T-cell (primary cell): ENCODE data around the gene HOPX. TPM values are rescaled to one million over a fixed set of nuclear protein-coding genes. Genes with fewer than 3 reads are reported as not detected.

Source experiments
- ATAC-seq, 4 experiments: fragments of 200-7000 bp in 3 of 4; fragments of 150-1000 bp in 1 of 4; cut with Tn5 transposase; replicated peaks in 1 of 4; 1 replicate in 3 of 4; 2 replicates in 1 of 4; pipeline ENCODE4 v1.10.0; 2021; ENCODE audit warnings: moderate library complexity in 3 of 4, mild to moderate bottlenecking in 2 of 4, moderate number of reproducible peaks in 1 of 4
- CTCF ChIA-PET, 2 donors: fragments of 300-600 bp; sonication (Branson Sonifier 250); formaldehyde crosslinking; loops; one replicate each; lab custom pipeline; 2022; ENCODE audit warnings: antibody characterized with exemption in 2 of 2; lab: Charles Lee
- POLR2A ChIA-PET, 2 donors: fragments of 300-600 bp; sonication (Branson Sonifier 250); formaldehyde crosslinking; loops; one replicate each; lab custom pipeline; 2022; ENCODE audit warnings: antibody characterized with exemption in 2 of 2; lab: Charles Lee
- DNase-seq, 35 experiments: peaks; one replicate each; pipeline versions ENCODE4 v3.0.0 to v3.0.0-alpha.2; 2013 to 2023
- H3K27ac ChIP-seq: one replicate; pipeline ENCODE4 v1.5.1; 2013; ENCODE audit warnings: low read length
- H3K27me3 ChIP-seq, 2 experiments: replicated peaks in 1 of 2; 1 replicate in 1 of 2; 2 replicates in 1 of 2; pipeline versions ENCODE4 v1.6.1 to v1.7.0; 2013; ENCODE audit warnings: low read length in 1 of 2, mixed read lengths in 1 of 2; ENCODE audit not compliant: control insufficient read depth in 2 of 2, insufficient read depth in 2 of 2; ENCODE audit errors: extremely low read depth in 1 of 2
- H3K36me3 ChIP-seq, 2 donors: 1 replicate in 1 of 2; 2 replicates in 1 of 2; pipeline versions ENCODE4 v1.6.1 to v1.7.0; 2013; ENCODE audit warnings: low read length in 1 of 2; ENCODE audit not compliant: control insufficient read depth in 2 of 2, insufficient read depth in 1 of 2; ENCODE audit errors: extremely low read depth in 1 of 2
- H3K4me1 ChIP-seq, 2 experiments: 1 replicate in 1 of 2; 2 replicates in 1 of 2; pipeline versions ENCODE4 v1.6.1 to v1.7.0; 2013; ENCODE audit warnings: low read length in 2 of 2, mixed read lengths in 1 of 2; ENCODE audit not compliant: insufficient read depth in 2 of 2, control insufficient read depth in 1 of 2; ENCODE audit errors: extremely low read depth in 1 of 2
- H3K4me3 ChIP-seq, 2 donors: 1 replicate in 1 of 2; 2 replicates in 1 of 2; pipeline versions ENCODE4 v1.5.1 to v1.7.0; 2013; ENCODE audit warnings: mild to moderate bottlenecking in 2 of 2, low read length in 1 of 2, moderate library complexity in 1 of 2; ENCODE audit not compliant: control insufficient read depth in 1 of 2; ENCODE audit errors: extremely low read depth in 1 of 2
- H3K9me3 ChIP-seq: 2 replicates; pipeline ENCODE4 v1.7.0; 2013
- H3K27ac Mint-ChIP-seq, 2 donors: one replicate each; pipeline ENCODE4 v1.8.0; 2020 to 2021; ENCODE audit warnings: mild to moderate bottlenecking in 2 of 2, mixed read lengths in 2 of 2
- H3K27me3 Mint-ChIP-seq, 2 donors: one replicate each; pipeline ENCODE4 v1.8.0; 2021 to 2022; ENCODE audit warnings: mixed read lengths in 2 of 2
- H3K36me3 Mint-ChIP-seq: one replicate; pipeline ENCODE4 v1.8.0; 2021; ENCODE audit warnings: mixed read lengths
- H3K4me1 Mint-ChIP-seq, 3 donors: one replicate each; pipeline ENCODE4 v1.8.0; 2020 to 2022; ENCODE audit warnings: mixed read lengths in 3 of 3, mild to moderate bottlenecking in 1 of 3
- H3K4me3 Mint-ChIP-seq, 3 donors: one replicate each; pipeline ENCODE4 v1.8.0; 2020 to 2022; ENCODE audit warnings: mild to moderate bottlenecking in 3 of 3, mixed read lengths in 3 of 3, moderate library complexity in 3 of 3
- H3K9me3 Mint-ChIP-seq, 3 donors: one replicate each; pipeline ENCODE4 v1.8.0; 2020 to 2022; ENCODE audit warnings: mixed read lengths in 3 of 3
- WGBS: methylation state at CpG from one replicate; pipeline ENCODE4 v1.1.5; 2013; ENCODE audit warnings: missing lambda C conversion rate; ENCODE audit not compliant: insufficient coverage; 5-methylcytosine and 5-hydroxymethylcytosine counted together
- total RNA-seq, 35 experiments: library from RNA in 6 of 35; stranded (reverse) in 6 of 35; fragments of 120-200 nt in 1 of 35; gene quantifications; one replicate each; pipeline versions ENCODE4 v1.2.1 to v1.2.4 and lab custom pipeline; 2013 to 2026

Gene HOPX
- total RNA-seq, 5 donors from 2014 or later (not counting 1 experiment from before 2014, with no cell fraction given), result 6.3 to 34.9 (median 23.4) TPM

DNA sequence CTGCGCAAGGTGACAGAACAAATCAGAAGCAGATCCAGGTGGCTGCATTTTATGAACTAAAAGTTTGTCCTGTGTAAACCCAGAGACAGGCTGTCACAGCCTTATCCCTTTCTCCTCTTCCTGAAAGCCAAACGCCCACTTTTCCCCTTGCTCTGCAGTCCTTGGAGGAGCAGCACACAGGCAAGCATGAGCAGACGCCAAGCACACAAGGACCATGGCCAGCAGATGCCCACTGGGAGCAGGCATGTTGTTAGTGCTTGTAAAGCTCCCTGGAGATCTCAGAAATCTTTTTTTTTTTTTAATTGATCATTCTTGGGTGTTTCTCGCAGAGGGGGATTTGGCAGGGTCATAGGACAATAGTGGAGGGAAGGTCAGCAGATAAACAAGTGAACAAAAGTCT lies 11.5 kb upstream of the HOPX start:
- Mint-ChIP-seq H3K4me3 (no peak overlapping the region), H3K27me3 (peaks cover 2 to 4% of the 10 kb centered on the region in 2 donors), H3K36me3 (no peaks in the 10 kb centered on the region), H3K9me3 (no peaks in the 10 kb centered on the region), H3K27ac (no peak overlapping the region), H3K4me1 (peaks cover 7 to 9% (median 8%) of the 10 kb centered on the region in 3 donors)
- ChIA-PET POLR2A (no interaction called here), CTCF (no interaction called here)
- no peak for DNase-seq
- Histone ChIP-seq H3K4me3 (no peak overlapping the region), H3K9me3 (no peaks in the 10 kb centered on the region), H3K4me1 (no peaks in the 10 kb centered on the region), H3K36me3 (no peaks in the 10 kb centered on the region), H3K27me3 (peaks cover 0 to 5% of the 10 kb centered on the region in 2 experiments), H3K27ac (no peak overlapping the region)
- ATAC-seq, result no peak
- 78% methylated on average over 3 of the region's 4 CpGs for WGBS

DNA sequence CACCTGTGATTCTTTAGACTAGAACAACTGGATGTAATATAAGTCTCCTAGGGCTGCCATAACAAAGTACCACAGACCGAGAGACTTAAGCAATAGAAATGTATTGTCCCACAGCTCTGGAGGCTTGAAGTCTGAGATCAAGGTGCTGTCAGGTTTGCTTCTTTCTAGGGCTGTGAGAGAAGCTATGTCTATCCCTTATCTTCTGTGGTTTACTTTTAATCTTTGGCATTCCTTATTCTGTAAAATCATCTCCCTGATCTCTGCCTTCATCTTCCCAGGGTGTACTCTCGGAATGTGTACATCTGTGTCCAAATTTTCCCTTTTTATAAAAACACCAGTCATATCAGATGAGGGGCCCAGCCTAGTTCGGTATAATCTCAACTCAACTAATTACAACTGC lies 10.3 kb upstream of the HOPX start:
- ChIA-PET POLR2A (no interaction called here), CTCF (no interaction called here)
- H3K4me3 ChIP-seq, result no peak overlapping the region
- Mint-ChIP-seq H3K27ac (no peak overlapping the region), H3K9me3 (no peaks in the 10 kb centered on the region), H3K36me3 (no peaks in the 10 kb centered on the region), H3K4me3 (no peak overlapping the region), H3K4me1 (peaks cover 0 to 2% (median 0%) of the 10 kb centered on the region in 3 donors), H3K27me3 (peaks cover 2 to 4% of the 10 kb centered on the region in 2 donors)
- WGBS, result 75% methylated on average over 2 of the region's 3 CpGs
- H3K27ac ChIP-seq, result no peak overlapping the region
- DNase-seq (no peak), ATAC-seq (no peak)
- no peaks in the 10 kb centered on the region for H3K9me3 ChIP-seq
- no peaks in the 10 kb centered on the region for H3K36me3 ChIP-seq
- no peaks in the 10 kb centered on the region for H3K4me1 ChIP-seq
- peaks cover 0 to 8% of the 10 kb centered on the region in 2 experiments for H3K27me3 ChIP-seq

DNA sequence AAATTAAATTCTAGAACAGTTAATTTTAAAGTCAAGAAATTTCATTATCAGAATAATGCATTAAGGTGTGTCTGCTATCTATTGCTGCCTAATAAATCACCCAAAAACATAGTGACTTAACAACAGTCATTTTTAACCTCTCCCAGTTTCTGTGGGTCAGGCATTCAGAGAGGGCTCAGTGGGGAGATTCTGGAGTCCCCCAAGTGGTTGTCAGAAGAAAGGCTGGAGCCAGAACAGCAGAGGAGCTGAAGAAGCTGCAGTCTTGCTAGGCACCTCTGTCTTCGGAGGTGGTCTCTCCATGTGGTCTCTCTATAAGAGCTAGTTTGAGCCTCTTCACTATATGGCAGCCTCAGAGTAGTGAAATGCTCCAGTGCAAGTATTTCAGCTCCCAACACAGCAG lies 9.3 kb upstream of the HOPX start:
- H3K4me1 ChIP-seq, result no peaks in the 10 kb centered on the region
- ATAC-seq (no peak), DNase-seq (no peak)
- H3K4me3 Mint-ChIP-seq, result no peak overlapping the region
- no peaks in the 10 kb centered on the region for H3K4me1 Mint-ChIP-seq
- no peak overlapping the region for H3K27ac ChIP-seq
- ChIA-PET POLR2A (no interaction called here), CTCF (no interaction called here)
- WGBS, result no CpG with 5 or more reads among the region's 1 CpG
- no peak overlapping the region for H3K4me3 ChIP-seq
- H3K9me3 ChIP-seq, result no peaks in the 10 kb centered on the region
- peaks cover 0 to 8% of the 10 kb centered on the region in 2 experiments for H3K27me3 ChIP-seq
- no peaks in the 10 kb centered on the region for H3K36me3 ChIP-seq
- peaks cover 2 to 4% of the 10 kb centered on the region in 2 donors for H3K27me3 Mint-ChIP-seq
- no peak overlapping the region for H3K27ac Mint-ChIP-seq
- no peaks in the 10 kb centered on the region for H3K9me3 Mint-ChIP-seq
- no peaks in the 10 kb centered on the region for H3K36me3 Mint-ChIP-seq

DNA sequence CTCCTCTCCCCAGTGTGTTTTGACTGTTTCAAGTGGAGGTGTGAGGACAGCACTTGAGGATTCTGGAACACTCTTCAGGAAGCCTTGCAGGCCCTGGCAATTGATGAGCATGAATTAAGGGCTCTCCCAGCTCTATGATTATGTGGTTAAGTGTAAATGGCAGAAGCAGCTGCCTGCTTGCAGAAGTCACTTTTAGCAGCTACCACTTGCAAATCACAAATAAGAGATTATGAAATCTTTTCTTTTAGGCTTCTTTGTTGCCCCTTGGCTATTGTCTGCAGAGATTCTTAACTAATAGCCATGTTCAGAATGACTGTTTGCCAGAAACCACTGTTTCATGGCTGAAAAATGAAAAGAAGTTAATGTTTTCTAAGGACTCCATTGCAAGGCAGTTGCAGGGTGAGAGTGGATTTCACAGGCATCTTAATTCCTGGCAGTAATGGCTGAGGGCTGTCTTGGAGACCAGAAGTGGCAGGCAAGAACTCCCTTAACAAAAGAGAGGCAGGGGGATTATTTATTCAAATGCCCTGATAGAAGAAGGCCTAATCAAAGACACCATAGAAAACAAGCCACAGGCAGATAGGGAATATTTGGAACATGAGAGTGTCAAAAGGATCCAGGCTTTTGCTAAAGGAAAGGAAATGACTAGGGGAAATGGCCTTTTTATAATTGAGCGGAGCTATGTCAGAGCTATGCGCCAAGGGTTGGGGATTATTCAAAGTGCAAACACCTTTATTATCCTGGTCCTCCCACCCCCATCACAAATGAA lies 8.3 kb upstream of the HOPX start:
- CTCF ChIA-PET, result no interaction called here
- ATAC-seq, result no peak
- Mint-ChIP-seq H3K27ac (no peak overlapping the region), H3K36me3 (no peaks in the 10 kb centered on the region), H3K4me1 (no peaks in the 10 kb centered on the region), H3K9me3 (no peaks in the 10 kb centered on the region), H3K4me3 (no peak overlapping the region), H3K27me3 (peaks cover 4 to 14% of the 10 kb centered on the region in 2 donors)
- Histone ChIP-seq H3K27me3 (peaks cover 0 to 10% of the 10 kb centered on the region in 2 experiments), H3K4me1 (no peaks in the 10 kb centered on the region), H3K36me3 (no peaks in the 10 kb centered on the region), H3K4me3 (no peak overlapping the region), H3K27ac (no peak overlapping the region), H3K9me3 (no peaks in the 10 kb centered on the region)
- no peak for DNase-seq
- POLR2A ChIA-PET, result no interaction called here
- no CpG with 5 or more reads among the region's 2 CpGs for WGBS

DNA sequence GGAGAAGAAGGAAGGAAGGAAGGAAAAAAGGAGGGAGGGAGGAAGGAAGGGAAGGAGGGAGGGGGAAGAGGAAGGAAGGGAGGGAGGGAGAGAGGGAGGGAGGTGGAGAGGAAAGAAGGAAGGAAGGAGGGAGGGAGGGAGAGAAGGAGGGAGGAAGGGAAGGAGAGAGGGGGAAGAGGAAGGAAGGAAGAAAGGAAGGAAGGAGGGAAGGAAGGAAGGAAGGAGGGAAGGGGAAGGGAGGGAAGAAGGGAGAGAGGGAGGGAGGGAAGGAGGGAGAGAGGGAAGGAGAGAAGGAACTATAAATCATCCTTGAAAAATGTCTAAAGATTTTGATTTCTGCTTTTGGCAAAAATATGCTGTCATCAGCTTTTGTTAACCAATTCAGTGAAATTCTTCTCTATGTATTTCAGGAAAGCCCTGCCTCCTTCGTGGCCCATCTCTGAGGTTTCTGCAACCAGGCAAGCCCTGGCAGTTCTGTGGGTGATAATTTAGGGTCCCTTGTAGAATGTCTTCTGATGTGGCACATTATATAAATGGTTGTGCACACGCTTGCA lies 7.1 kb upstream of the HOPX start:
- no peak overlapping the region for H3K4me3 ChIP-seq
- no peak overlapping the region for H3K27ac ChIP-seq
- no peaks in the 10 kb centered on the region for H3K4me1 Mint-ChIP-seq
- H3K27ac Mint-ChIP-seq, result no peak overlapping the region
- H3K9me3 ChIP-seq, result no peaks in the 10 kb centered on the region
- ChIA-PET CTCF (no interaction called here), POLR2A (no interaction called here)
- H3K36me3 Mint-ChIP-seq, result no peaks in the 10 kb centered on the region
- H3K4me3 Mint-ChIP-seq, result no peak overlapping the region
- peaks cover 0 to 10% of the 10 kb centered on the region in 2 experiments for H3K27me3 ChIP-seq
- ATAC-seq (no peak), DNase-seq (no peak)
- H3K4me1 ChIP-seq, result no peaks in the 10 kb centered on the region
- no peaks in the 10 kb centered on the region for H3K9me3 Mint-ChIP-seq
- no CpG with 5 or more reads among the region's 2 CpGs for WGBS
- H3K27me3 Mint-ChIP-seq, result peaks cover 8 to 18% of the 10 kb centered on the region in 2 donors
- no peaks in the 10 kb centered on the region for H3K36me3 ChIP-seq

DNA sequence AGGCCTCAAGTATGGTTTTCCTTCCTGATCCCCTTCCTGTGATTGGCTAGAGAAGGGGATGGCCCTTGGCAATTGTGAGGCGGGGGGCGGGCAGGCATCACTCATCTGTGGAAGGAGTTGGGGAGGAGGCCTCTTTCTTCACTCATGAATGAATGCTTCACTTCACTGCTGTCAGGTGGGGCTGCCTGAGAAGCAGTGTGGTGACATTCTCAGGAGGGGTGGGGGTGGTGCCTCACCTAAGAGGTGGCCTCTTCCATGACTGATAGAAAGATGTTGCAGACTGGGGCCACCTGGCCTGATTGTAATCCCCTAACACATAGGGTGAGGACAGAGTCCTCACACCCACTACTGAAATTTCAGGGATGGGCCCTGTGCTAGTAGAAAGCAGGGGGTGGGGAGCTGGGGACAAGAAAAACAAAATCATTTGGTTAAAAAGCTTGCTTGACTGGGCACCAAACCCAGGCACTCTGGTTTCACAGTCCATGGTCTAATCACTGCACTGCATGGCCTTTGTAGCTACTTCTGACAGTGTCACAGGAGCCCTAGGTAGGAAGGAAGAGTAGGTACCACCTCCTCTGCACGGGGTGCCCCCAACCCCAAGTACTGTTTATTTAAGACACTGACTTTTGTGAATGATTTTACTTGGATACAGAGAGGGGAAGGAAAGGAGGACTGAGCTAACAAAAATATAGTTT lies 5.6 kb upstream of the HOPX start:
- H3K36me3 ChIP-seq, result no peaks in the 10 kb centered on the region
- no peaks in the 10 kb centered on the region for H3K9me3 ChIP-seq
- H3K9me3 Mint-ChIP-seq, result no peaks in the 10 kb centered on the region
- no peak for DNase-seq
- ChIA-PET POLR2A (no interaction called here), CTCF (no interaction called here)
- no peak overlapping the region for H3K4me3 ChIP-seq
- no peak overlapping the region for H3K27ac Mint-ChIP-seq
- H3K4me3 Mint-ChIP-seq, result no peak overlapping the region
- H3K27ac ChIP-seq, result no peak overlapping the region
- H3K4me1 ChIP-seq, result no peaks in the 10 kb centered on the region
- WGBS, result no CpG with 5 or more reads among the region's 3 CpGs
- H3K27me3 ChIP-seq, result peaks cover 0 to 11% of the 10 kb centered on the region in 2 experiments
- peaks cover 5% of the 10 kb centered on the region in 3 donors for H3K4me1 Mint-ChIP-seq
- no peak for ATAC-seq
- H3K27me3 Mint-ChIP-seq, result peaks cover 9 to 24% of the 10 kb centered on the region in 2 donors
- H3K36me3 Mint-ChIP-seq, result no peaks in the 10 kb centered on the region
